GM18520 (cell line): ENCODE data around the gene DRC1.
"Not testable (repeated sequence)": the region's sequence is repeated elsewhere in the genome, so short reads cannot be mapped to it uniquely, and the experiment has no call there.

Source experiments
- ATAC-seq: cut with Tn5 transposase; IDR thresholded peaks from one replicate; pipeline ENCODE4 v1.9.1; 2021; ENCODE audit not compliant: unreplicated experiment

DRC1 gene

DNA sequence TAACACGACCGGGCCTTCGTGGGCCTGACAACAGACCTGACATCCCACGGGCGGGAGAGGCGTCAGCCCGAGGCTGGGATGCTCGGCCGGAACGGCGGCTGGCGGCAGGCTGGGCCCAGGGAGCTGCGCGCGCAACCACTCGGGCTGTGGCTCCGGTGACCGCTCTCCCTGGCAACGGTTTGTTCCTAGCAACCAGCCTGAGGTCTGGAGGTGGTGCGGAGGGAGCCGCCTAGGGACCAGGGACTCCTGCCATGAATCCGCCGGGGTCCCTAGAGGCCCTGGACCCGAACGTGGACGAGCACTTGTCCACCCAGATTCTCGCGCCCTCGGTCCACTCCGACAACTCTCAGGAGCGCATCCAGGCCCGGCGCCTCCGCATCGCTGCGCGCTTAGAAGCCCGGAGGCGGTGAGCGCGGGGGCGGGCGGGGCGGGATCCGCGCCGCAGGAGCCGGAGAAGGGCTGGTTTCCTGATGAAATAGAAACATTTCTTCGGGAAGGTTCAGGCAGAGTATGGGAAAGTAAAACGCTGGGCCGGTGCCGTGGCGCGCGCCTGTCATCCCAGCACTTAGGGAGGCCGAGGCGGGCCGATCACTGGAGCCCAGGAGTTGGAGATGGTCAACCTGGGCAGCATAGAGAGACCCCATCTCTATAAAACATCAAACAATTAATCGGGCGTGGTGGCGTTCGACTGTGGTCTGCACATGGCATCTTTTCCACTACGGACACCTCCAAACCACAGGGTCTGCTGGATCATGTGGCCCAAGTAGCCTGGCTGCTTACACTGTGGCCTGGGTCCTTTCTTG lies at the start of gene DRC1:
DRC1 (plus strand) TSS at position 182 of the 803 bp plus-strand sequence; CDS start at position 252, 70 bp downstream.
- ATAC-seq = no peak

DNA sequence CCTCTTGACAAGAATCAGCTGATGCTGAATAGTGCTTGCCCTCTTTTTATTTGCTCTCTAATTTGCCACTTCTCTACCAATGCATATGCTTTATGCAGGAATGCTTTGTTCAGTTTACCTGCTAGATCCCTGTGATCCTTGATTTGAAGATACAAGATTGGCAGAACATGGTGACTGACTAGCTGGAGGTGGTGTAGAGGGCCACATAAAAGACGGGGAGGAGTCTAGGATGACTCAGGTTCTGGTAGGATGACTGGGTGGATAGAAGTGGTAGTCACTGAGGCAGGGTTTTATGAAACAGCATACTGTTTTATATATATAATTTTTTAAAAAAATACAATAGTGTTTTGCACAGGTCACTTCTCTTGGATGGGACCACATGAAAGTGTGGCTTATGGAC lies 48.8 kb upstream of the DRC1 start:
- ATAC-seq = no peak

DNA sequence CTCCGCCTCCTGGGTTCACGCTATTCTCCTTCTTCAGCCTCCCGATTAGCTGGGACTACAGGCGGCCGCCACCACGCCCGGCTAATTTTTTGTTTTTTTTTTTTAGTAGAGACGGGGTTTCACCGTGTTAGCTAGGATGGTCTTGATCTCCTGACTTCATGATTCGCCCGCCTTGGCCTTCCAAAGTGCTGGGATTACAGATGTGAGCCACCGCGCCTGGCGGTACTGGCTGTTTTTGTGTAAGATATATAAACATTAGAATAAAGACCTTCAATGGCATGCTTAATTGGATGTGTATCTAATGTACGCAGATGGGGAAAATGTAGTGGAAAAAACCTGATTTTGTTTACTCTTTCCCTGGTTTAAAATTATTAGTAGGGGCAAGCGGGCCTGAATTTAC lies 47.3 kb upstream of the DRC1 start:
- ATAC-seq = not testable (repeated sequence)

DNA sequence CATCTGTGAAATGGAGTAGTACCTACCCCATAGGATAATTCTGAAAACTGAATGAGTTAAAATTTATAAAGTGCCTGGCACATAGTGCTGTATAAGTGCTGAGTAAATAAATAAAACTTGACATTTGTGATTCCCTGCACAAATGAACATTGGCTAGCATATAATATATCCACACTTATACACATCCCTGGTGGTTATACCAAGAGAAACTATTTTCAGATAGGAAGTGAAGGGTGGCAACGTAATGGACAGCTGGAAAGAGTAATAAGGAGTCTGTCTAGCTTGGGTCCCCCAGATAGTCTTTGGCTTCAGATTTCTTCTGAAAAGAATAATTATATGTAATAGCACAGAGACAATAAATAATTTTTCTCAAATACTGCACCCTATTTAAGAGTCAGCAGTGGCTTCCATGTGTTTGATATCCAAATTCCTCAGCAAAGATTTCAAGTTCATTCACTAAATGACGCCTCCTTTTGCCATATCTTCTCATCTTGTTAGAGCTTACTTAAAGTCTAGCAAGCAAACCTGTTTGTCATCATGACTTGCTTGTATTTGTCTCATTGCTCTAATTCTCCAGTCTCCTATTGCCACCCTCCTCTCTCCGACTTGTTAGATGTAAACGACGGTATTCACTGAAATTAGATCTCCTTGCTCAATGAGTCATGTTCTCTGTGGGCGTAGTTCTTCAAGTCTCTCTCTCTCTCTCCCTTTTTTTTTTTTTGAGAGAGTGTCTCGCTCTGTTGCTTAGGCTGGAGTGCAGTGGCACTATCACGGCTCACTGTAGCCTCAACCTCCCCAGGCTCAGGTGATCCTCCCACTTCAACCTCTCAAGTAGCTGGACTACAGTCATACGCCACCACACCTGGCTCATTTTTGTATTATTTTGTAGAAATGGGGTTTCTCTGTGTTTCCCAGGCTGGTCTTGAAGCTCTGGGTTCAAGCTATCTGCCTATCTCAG lies 46.4 kb upstream of the DRC1 start:
- no peak for ATAC-seq

DNA sequence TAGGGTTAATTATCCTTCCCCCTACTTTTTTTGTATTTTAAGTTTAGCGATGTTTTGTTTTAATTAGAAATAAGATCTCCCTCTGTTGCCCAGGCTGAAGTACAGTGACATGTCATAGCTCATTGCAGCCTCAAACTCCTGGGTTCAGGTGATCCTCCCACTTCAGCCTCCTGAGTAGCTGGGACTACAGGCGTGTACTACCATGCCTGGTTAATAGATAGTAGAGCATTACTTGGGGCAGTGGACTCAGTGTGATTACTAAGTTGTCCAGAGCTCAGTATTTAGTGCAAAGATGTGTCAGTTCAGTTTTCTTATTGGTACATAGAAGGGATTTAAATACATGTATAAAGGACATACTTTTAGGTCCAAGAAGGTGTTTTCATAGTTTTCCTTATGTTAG lies 45.6 kb upstream of the DRC1 start:
- ATAC-seq = no peak

DNA sequence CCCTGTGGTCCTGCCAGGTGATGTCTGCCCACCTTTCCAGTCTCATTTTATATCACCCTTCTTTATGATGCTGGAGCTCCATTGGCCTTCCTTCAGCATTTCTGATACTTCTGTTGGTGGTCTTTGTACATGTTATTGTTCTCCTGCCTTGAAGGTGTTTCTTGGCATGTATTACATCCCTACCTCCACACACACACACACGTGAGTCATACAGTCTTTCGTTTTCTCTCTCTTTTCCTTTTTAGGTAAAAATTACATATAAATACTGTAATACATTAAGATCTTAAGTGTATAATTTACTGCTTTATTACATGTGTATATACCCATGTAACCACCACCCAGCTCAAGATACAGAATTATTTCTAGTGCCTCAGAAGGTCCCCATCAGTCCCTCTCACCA lies 44.9 kb upstream of the DRC1 start:
- ATAC-seq = no peak

DNA sequence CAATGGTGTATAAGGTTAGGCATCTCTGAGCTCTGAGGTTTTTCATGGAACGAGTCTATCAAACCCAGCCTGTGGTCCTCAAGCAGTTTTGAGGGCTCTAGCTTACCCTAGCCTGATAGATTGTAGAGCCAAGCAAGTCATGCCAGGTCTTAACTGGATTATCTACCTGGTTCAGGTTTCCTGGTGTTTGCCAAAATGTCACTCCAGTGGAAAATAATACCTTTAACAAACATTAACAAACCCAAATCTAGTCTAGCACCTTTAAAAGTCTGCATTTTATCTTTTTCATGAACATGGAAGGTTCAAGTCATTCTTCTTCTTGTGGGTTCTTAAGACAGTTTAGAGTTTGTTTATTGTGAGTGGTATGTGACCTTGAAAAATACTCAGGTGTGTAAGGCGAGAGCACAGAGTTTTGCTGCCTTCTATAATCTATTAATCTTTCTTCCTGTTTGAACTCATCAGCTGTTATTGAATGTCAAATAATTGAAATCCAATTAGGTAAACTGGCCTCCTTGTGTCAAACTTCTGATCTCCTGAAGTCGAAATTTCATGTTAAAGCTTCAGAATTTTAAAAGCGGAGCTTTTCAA lies 41.7 kb upstream of the DRC1 start:
- ATAC-seq = no peak

DNA sequence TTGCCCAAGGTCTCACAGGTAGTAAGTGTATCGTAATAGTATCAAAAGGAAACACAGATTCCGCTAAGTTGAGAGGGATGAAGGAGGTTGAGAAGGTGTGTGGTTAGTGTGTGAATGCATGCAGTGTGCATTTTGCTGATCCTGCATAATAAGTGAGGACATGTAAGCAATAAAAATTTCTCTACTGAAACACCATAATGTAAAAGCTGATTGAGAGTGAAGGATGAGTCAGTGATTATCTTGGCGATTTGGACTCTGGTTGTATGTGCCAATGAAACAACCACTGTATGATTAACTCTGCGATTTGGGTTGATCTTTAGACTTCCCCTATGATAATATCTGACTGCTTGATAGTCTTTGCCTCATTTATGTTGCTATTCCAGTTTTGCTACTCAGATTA lies 38.4 kb upstream of the DRC1 start:
- ATAC-seq = no peak

DNA sequence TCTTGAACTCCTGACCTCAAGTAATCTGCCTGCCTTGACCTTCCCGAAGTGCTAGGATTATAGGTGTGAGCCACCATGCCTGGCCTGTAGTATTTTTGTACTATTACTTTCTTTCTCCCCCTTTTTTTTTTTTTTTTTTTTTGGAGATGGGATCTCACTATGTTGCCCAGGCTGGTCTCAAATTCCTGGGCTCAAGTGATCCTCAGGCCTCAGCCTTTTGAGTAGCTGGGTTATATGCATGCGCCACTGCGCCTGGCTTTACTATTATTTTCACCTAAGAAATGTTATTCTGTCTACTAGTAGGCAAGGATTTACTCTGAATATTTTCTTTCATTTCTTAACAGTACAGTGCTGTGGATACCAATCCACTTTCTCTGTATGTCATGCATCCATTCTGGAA lies 37.8 kb upstream of the DRC1 start:
- ATAC-seq = no peak

DNA sequence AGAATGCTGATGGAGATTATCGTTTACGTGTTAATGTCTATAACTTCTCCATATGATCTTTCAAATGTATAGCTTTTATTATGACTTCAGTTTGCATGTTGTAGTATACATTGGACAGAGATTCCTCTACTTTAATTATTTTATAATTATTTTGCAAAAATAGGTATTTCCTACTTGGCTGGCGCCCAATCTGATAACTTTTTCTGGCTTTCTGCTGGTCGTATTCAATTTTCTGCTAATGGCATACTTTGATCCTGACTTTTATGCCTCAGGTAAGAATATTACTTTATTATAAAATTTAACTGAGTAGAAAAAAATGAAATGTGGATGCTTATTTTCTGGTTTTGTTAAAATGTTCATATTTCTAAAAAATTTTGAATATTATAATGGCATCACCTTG lies 37.1 kb upstream of the DRC1 start:
- ATAC-seq = no peak

DNA sequence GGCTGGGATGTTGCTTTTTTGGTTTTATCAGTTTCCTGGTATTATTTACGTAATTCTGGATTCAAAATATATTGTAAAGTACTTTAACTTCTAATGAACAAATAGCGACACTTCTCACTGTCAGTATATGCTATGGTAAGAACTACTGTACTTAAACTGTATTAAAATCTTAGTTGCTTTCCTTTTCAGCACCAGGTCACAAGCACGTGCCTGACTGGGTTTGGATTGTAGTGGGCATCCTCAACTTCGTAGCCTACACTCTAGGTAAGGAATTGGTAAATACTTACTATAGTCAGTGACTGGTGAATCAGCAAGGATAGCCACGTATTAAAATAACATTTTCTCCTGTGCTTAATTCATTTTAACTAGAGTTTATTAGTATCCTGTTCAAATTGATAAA lies 34.8 kb upstream of the DRC1 start:
- no peak for ATAC-seq

DNA sequence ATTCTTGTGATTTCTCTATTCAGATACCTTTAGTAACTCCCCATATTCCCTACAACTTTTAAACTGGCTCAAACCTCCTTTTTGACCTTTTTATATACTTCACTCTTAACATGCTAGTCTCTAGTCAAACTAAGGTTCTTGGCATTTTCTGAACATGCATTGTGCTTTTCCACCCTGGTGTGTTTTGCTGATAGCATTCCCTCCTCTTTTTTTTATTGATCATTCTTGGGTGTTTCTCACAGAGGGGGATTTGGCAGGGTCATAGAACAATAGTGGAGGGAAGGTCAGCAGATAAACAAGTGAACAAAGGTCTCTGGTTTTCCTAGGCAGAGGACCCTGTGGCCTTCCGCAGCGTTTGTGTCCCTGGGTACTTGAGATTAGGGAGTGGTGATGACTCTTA lies 32.1 kb upstream of the DRC1 start:
- not testable (repeated sequence) for ATAC-seq

DNA sequence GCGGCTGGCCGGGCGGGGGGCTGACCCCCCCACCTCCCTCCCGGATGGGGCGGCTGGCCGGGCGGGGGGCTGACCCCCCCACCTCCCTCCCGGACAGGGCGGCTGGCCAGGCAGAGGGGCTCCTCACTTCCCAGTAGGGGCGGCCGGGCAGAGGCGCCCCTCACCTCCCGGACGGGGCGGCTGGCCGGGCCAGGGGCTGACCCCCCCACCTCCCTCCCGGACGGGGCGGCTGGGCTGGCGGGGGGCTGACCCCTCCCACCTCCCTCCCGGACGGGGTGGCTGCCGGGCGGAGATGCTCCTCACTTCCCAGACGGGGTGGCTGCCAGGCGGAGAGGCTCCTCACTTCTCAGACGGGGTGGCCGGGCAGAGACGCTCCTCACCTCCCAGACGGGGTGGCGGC lies 30.8 kb upstream of the DRC1 start:
- not testable (repeated sequence) for ATAC-seq

DNA sequence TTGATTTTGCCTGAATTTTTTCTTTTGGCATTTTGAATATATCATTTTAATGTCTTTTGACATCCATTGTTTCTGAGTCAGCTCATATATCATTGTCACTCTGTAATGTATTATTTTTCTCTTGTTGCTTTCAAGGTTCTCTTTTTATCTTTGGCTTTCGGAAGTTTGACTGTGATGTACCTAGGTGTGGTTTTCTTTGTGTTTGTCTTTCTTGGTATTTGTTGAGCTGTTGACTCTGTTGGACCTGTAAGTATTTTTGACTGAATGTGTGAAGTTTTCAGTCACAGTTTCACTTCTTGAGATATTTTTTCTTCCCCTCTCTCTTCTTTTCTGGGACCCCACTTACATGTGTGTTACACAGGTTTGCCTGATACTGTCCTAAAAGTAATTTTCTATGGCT lies 24.9 kb upstream of the DRC1 start:
- no peak for ATAC-seq

DNA sequence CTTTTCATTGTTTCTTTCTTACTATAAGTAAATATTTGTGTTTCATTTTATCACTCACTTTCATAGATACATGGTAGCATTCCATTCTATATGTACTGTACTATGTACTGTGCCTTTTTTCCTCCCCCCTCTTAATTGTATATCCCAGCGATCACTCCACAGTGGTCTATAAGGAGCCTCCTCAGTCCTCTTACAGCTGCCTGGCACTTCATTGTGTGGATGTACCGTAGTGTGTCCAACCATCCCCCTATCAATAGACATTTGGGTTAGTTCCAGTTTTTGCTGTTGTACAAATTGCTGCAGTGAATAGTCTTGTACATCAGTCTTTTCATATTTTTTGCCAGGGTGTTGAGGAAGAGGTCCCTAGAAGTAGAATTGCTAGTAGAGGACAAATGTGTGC lies 21.4 kb upstream of the DRC1 start:
- ATAC-seq = no peak

DNA sequence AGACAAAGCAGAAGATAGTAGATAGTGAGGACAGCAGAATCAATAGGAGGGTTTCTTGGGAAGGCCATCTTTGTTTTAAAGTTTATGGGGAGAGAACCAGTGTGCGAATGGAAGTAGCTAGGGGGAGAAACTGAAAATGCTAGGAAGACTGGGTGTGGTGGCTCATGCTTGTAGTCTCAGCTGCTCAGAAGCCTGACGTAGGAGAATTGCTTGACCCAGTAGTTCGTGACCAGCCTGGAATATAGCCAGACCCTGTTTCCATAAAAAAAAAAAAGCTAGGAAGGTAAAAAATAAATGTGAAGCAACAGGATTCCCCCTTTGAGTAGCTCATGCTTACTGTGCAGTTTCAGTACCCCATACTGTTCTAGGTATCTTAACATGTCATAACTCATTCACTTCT lies 19.2 kb upstream of the DRC1 start:
- ATAC-seq = no peak

DNA sequence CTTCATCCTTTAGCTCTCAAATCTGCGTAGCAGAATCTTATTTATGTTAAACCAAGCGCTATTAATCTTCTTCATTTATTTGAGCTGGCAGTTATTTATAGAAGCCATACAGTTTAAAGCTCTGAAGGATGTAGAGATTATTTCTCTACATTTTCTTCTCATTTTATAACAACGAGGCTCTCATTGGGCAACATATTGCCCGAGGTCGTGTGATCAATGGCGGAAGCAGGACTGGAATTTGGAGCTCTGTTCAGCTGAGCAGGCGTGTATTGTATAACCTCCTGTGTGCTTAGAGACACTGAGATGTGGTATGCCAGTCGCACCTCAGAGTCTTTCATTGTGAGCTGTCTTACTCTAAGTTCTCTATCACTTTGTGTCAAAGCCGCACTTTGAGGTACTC lies 17.5 kb upstream of the DRC1 start:
- ATAC-seq = no peak

DNA sequence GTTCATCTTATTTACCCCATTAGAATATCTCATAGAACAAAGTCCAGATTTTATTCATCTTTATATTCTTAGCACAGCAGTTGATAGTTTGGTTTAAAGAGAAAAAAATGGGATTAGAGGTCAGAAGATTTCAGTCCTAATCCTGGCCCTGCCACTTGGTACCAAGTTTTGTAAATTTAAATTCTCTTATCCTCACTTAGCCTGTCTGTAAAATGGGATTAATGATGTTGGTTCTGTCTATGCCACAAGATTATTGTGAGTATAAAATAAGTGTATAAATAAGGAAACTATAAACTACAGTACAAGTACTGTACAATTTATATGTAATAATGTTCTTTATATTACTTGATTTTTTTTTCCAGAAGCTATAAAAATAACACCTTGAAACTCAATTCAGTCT lies 17.1 kb upstream of the DRC1 start:
- no peak for ATAC-seq

DNA sequence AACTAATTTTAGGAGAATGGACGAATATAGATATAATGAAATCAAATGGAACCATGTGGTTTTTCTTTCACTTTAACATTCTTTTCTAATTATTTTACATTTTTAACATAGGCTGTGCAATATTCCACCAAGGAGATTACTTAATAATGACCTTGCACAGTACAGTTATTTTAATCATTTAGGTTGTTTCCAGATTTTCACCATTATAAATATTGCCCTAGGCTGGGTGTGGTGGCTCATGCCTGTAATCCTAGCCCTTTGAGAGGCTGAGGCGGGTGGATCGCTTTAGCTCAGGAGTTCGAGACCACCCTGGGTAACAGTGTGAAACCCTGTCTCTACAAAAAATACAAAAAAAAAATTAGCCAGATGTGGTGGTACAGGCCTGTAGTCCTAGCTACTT lies 14.5 kb upstream of the DRC1 start:
- ATAC-seq = no peak

DNA sequence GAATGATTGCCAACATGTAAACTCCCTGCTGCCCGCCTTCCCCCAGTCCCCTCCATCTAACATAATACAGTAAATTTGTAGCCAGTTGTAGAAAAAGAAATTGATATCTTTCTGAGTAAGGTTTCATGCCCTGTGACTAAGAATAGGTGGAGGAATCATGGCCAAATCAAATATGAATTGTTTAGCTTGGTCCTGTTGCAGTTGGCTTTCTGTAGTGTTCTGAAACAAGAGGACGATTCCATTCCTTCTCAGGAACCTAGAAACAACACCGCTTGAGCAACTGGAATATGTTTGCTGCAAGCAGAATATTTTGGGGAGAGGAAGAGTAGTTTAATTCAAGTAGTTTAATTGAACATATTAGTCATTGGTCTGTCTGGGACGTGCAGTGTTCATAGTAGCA lies 7.0 kb upstream of the DRC1 start:
- ATAC-seq = no peak

DNA sequence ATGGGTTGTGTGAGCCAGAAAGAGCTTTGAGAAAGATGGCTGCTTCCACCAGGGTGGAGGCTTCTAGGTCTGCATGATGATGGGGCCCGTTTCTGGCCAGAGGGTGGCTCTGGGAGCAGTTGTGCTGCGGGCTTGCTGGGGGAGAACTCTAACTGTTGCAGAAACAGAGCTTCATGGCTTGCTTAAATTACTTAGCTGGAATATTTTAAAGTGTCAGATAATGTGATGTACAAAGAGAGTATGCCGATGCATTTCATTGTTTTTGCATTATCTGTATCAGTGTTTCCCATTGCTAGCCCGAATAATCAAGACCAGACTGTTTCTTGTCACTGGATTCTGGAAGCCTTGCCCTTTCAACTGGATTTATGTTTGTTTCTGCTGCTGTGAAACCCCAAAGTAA lies 6.3 kb upstream of the DRC1 start:
- ATAC-seq = no peak
